ENCODE measurements around the gene C19orf25. TPM values are rescaled to one million over a fixed set of nuclear protein-coding genes. Genes with fewer than 3 reads are reported as not detected.
"Not testable (repeated sequence)": the region's sequence is repeated elsewhere in the genome, so short reads cannot be mapped to it uniquely, and the experiment has no call there.

Gene C19orf25
- total and polyA plus RNA-seq, 9 donors, result 17.5 to 23.9 (median 20.9) TPM

GRCh38 chr19:1523412-1524286 lies 44.6 kb upstream of the C19orf25 start, which contains the start of gene PLK5:
TSS of gene PLK5 (plus strand) at chr19:1524077. CDS start at chr19:1526997, 2,920 bp downstream.
- no peak for DNase-seq
- H3K4me1 ChIP-seq (ENCODE audit: control insufficient read depth, insufficient read depth, low read length), result peaks cover 10% of the 10 kb centered on the region
- peaks cover 56% of the 10 kb centered on the region for H3K27me3 ChIP-seq (ENCODE audit: control insufficient read depth, insufficient read depth, low read length)
- H3K36me3 ChIP-seq (ENCODE audit: control insufficient read depth, insufficient read depth, low read length), result no peaks in the 10 kb centered on the region
- no peak within 1 kb of the TSS for H3K4me3 ChIP-seq (ENCODE audit: low read length)
- H3K9me3 ChIP-seq (replicated peaks; ENCODE audit: control insufficient read depth, low read depth, low read length), result no peaks in the 10 kb centered on the region
- WGBS (ENCODE audit: insufficient coverage), result 6% methylated on average over 85 of the region's 92 CpGs
- H3K27ac ChIP-seq (ENCODE audit: low read length), result no peak within 1 kb of the TSS

GRCh38 chr19:1522838-1523237 lies 43.8 kb upstream of the C19orf25 start:
- Histone ChIP-seq H3K4me3 (ENCODE audit: low read length) (no peak overlapping the region), H3K36me3 (ENCODE audit: control insufficient read depth, insufficient read depth, low read length) (no peaks in the 10 kb centered on the region), H3K27ac (ENCODE audit: low read length) (no peak overlapping the region), H3K27me3 (ENCODE audit: control insufficient read depth, insufficient read depth, low read length) (peaks cover 62% of the 10 kb centered on the region), H3K4me1 (ENCODE audit: control insufficient read depth, insufficient read depth, low read length) (peaks cover 10% of the 10 kb centered on the region), H3K9me3 (replicated peaks; ENCODE audit: control insufficient read depth, low read depth, low read length) (no peaks in the 10 kb centered on the region)
- 56% methylated on average over 6 of the region's 18 CpGs for WGBS (ENCODE audit: insufficient coverage)
- DNase-seq, result no peak

- DNase-seq, result no peak
- Histone ChIP-seq H3K4me1 (ENCODE audit: control insufficient read depth, insufficient read depth, low read length) (peaks cover 10% of the 10 kb centered on the region), H3K36me3 (ENCODE audit: control insufficient read depth, insufficient read depth, low read length) (no peaks in the 10 kb centered on the region), H3K27ac (ENCODE audit: low read length) (no peak overlapping the region), H3K27me3 (ENCODE audit: control insufficient read depth, insufficient read depth, low read length) (peaks cover 62% of the 10 kb centered on the region), H3K9me3 (replicated peaks; ENCODE audit: control insufficient read depth, low read depth, low read length) (no peaks in the 10 kb centered on the region), H3K4me3 (ENCODE audit: low read length) (no peak overlapping the region)
- 57% methylated on average over 7 of the region's 10 CpGs for WGBS (ENCODE audit: insufficient coverage)
These were observed 43.0 kb upstream of the C19orf25 start for GRCh38 chr19:1522061-1522460.

- H3K27ac ChIP-seq (ENCODE audit: low read length), result no peak overlapping the region
- 50% methylated on average over 9 of the region's 14 CpGs for WGBS (ENCODE audit: insufficient coverage)
These were observed 42.6 kb upstream of the C19orf25 start for GRCh38 chr19:1521636-1522035.

GRCh38 chr19:1520203-1520780 lies 41.3 kb upstream of the C19orf25 start:
- Histone ChIP-seq H3K27ac (ENCODE audit: low read length) (no peak overlapping the region), H3K4me1 (ENCODE audit: control insufficient read depth, insufficient read depth, low read length) (peaks cover 10% of the 10 kb centered on the region), H3K36me3 (ENCODE audit: control insufficient read depth, insufficient read depth, low read length) (no peaks in the 10 kb centered on the region), H3K9me3 (replicated peaks; ENCODE audit: control insufficient read depth, low read depth, low read length) (no peaks in the 10 kb centered on the region), H3K27me3 (ENCODE audit: control insufficient read depth, insufficient read depth, low read length) (peaks cover 53% of the 10 kb centered on the region), H3K4me3 (ENCODE audit: low read length) (no peak overlapping the region)
- DNase-seq, result no peak
- 65% methylated on average over 16 of the region's 17 CpGs for WGBS (ENCODE audit: insufficient coverage)

More at GRCh38 chr19:1521636-1522035, 42.6 kb upstream of the C19orf25 start:
- H3K36me3 ChIP-seq (ENCODE audit: control insufficient read depth, insufficient read depth, low read length), result no peaks in the 10 kb centered on the region
- H3K27me3 ChIP-seq (ENCODE audit: control insufficient read depth, insufficient read depth, low read length), result peaks cover 63% of the 10 kb centered on the region
- H3K4me3 ChIP-seq (ENCODE audit: low read length), result no peak overlapping the region
- H3K9me3 ChIP-seq (replicated peaks; ENCODE audit: control insufficient read depth, low read depth, low read length), result no peaks in the 10 kb centered on the region
- H3K4me1 ChIP-seq (ENCODE audit: control insufficient read depth, insufficient read depth, low read length), result peaks cover 10% of the 10 kb centered on the region
- DNase-seq, result peak; percentile 42

- not testable (repeated sequence) for H3K27ac ChIP-seq (ENCODE audit: low read length); DNase-seq; H3K4me1 ChIP-seq (ENCODE audit: control insufficient read depth, insufficient read depth, low read length); H3K4me3 ChIP-seq (ENCODE audit: low read length); H3K9me3 ChIP-seq (replicated peaks; ENCODE audit: control insufficient read depth, low read depth, low read length); H3K36me3 ChIP-seq (ENCODE audit: control insufficient read depth, insufficient read depth, low read length)
- WGBS (ENCODE audit: insufficient coverage), result 76% methylated on average over 6 of the region's 8 CpGs
- H3K27me3 ChIP-seq (ENCODE audit: control insufficient read depth, insufficient read depth, low read length), result peaks cover 53% of the 10 kb centered on the region
These were observed 40.8 kb upstream of the C19orf25 start for GRCh38 chr19:1519802-1520201.

- Histone ChIP-seq H3K4me1 (ENCODE audit: control insufficient read depth, insufficient read depth, low read length) (peaks cover 10% of the 10 kb centered on the region), H3K36me3 (ENCODE audit: control insufficient read depth, insufficient read depth, low read length) (no peaks in the 10 kb centered on the region), H3K9me3 (replicated peaks; ENCODE audit: control insufficient read depth, low read depth, low read length) (no peaks in the 10 kb centered on the region), H3K27me3 (ENCODE audit: control insufficient read depth, insufficient read depth, low read length) (peaks cover 54% of the 10 kb centered on the region), H3K27ac (ENCODE audit: low read length) (no peak overlapping the region), H3K4me3 (ENCODE audit: low read length) (no peak overlapping the region)
- no peak for DNase-seq
- WGBS (ENCODE audit: insufficient coverage), result 86% methylated on average over 3 of the region's 4 CpGs
These were observed 39.5 kb upstream of the C19orf25 start for GRCh38 chr19:1518471-1518870.

- WGBS (ENCODE audit: insufficient coverage), result 55% methylated on average over 5 of the region's 8 CpGs
- H3K4me1 ChIP-seq (ENCODE audit: control insufficient read depth, insufficient read depth, low read length), result peaks cover 16% of the 10 kb centered on the region
- no peaks in the 10 kb centered on the region for H3K36me3 ChIP-seq (ENCODE audit: control insufficient read depth, insufficient read depth, low read length)
- H3K27ac ChIP-seq (ENCODE audit: low read length), result no peak overlapping the region
- H3K9me3 ChIP-seq (replicated peaks; ENCODE audit: control insufficient read depth, low read depth, low read length), result no peaks in the 10 kb centered on the region
- H3K4me3 ChIP-seq (ENCODE audit: low read length), result no peak overlapping the region
- no peak for DNase-seq
- peaks cover 53% of the 10 kb centered on the region for H3K27me3 ChIP-seq (ENCODE audit: control insufficient read depth, insufficient read depth, low read length)
These were observed 37.4 kb upstream of the C19orf25 start for GRCh38 chr19:1516395-1516753.

GRCh38 chr19:1514986-1515721 lies 36.1 kb upstream of the C19orf25 start:
- WGBS (ENCODE audit: insufficient coverage), result 50% methylated on average over 1 of the region's 14 CpGs
- H3K36me3 ChIP-seq (ENCODE audit: control insufficient read depth, insufficient read depth, low read length), result no peaks in the 10 kb centered on the region
- H3K27ac ChIP-seq (ENCODE audit: low read length), result no peak overlapping the region
- no peak for DNase-seq
- peaks cover 21% of the 10 kb centered on the region for H3K4me1 ChIP-seq (ENCODE audit: control insufficient read depth, insufficient read depth, low read length)
- H3K27me3 ChIP-seq (ENCODE audit: control insufficient read depth, insufficient read depth, low read length), result peaks cover 54% of the 10 kb centered on the region
- no peak overlapping the region for H3K4me3 ChIP-seq (ENCODE audit: low read length)
- H3K9me3 ChIP-seq (replicated peaks; ENCODE audit: control insufficient read depth, low read depth, low read length), result no peaks in the 10 kb centered on the region

GRCh38 chr19:1514295-1514661 lies 35.3 kb upstream of the C19orf25 start:
- WGBS (ENCODE audit: insufficient coverage), result 85% methylated on average over 2 of the region's 10 CpGs
- H3K36me3 ChIP-seq (ENCODE audit: control insufficient read depth, insufficient read depth, low read length), result no peaks in the 10 kb centered on the region
- no peaks in the 10 kb centered on the region for H3K9me3 ChIP-seq (replicated peaks; ENCODE audit: control insufficient read depth, low read depth, low read length)
- no peak for DNase-seq
- H3K4me3 ChIP-seq (ENCODE audit: low read length), result no peak overlapping the region
- H3K4me1 ChIP-seq (ENCODE audit: control insufficient read depth, insufficient read depth, low read length), result peaks cover 21% of the 10 kb centered on the region
- H3K27me3 ChIP-seq (ENCODE audit: control insufficient read depth, insufficient read depth, low read length), result peaks cover 53% of the 10 kb centered on the region
- no peak overlapping the region for H3K27ac ChIP-seq (ENCODE audit: low read length)
